ENCODE results near the gene GPR87. TPM values are rescaled to one million over a fixed set of nuclear protein-coding genes. Genes with fewer than 3 reads are reported as not detected.
A peak's percentile ranks its signal among the peaks of the same experiment; 100 is the strongest.

The GPR87 gene
- polyA plus RNA-seq, 1 donor (not counting 4 experiments of a cell fraction or from before 2014, with no cell fraction given) = 109 TPM

GRCh38 chr3:151307583-151308488, 8.8 kb downstream of the GPR87 start:
- peak overlapping the region in 1 of 3 experiments; percentile 10 for H3K4me3 ChIP-seq (ENCODE audit: control insufficient read depth in 2 of 3, extremely low read depth in 1 of 3, insufficient read depth in 2 of 3, low read depth in 1 of 3, low read length in 3 of 3)
- peak overlapping the region; percentile 59 for H3K9ac ChIP-seq (ENCODE audit: control insufficient read depth, extremely low read depth, insufficient read depth, low read length)
- H3K27ac ChIP-seq (ENCODE audit: control insufficient read depth, insufficient read depth, low read length) = peak overlapping the region; percentile 98
- no peak overlapping the region for H2AFZ ChIP-seq (ENCODE audit: control insufficient read depth, low read length)
- peaks cover 80% of the 10 kb centered on the region for H3K79me2 ChIP-seq (ENCODE audit: control insufficient read depth, insufficient read depth, low read length)
- FAIRE-seq = peak; percentile 32
- H3K9me3 ChIP-seq (ENCODE audit: control insufficient read depth, low read depth, low read length) = no peaks in the 10 kb centered on the region
- peaks cover 8 to 16% of the 10 kb centered on the region in 2 experiments for H3K36me3 ChIP-seq (ENCODE audit: control insufficient read depth in 2 of 2, extremely low read depth in 1 of 2, insufficient read depth in 2 of 2, low read length in 2 of 2)
- H3K27me3 ChIP-seq (ENCODE audit: control insufficient read depth, extremely low read depth, insufficient read depth, low read length) = no peaks in the 10 kb centered on the region
- H4K20me1 ChIP-seq (ENCODE audit: control insufficient read depth, extremely low read depth, insufficient read depth, low read length) = peaks cover under 1% of the 10 kb centered on the region
- dilution Hi-C loops (cut with MboI; ENCODE audit: extremely low pct_ligation_motif_present, low sequenced_read_pairs) = no loop called here
- no peak for DNase-seq (ENCODE audit: low read depth, low spot score)
- TF ChIP-seq, protein P1, sequence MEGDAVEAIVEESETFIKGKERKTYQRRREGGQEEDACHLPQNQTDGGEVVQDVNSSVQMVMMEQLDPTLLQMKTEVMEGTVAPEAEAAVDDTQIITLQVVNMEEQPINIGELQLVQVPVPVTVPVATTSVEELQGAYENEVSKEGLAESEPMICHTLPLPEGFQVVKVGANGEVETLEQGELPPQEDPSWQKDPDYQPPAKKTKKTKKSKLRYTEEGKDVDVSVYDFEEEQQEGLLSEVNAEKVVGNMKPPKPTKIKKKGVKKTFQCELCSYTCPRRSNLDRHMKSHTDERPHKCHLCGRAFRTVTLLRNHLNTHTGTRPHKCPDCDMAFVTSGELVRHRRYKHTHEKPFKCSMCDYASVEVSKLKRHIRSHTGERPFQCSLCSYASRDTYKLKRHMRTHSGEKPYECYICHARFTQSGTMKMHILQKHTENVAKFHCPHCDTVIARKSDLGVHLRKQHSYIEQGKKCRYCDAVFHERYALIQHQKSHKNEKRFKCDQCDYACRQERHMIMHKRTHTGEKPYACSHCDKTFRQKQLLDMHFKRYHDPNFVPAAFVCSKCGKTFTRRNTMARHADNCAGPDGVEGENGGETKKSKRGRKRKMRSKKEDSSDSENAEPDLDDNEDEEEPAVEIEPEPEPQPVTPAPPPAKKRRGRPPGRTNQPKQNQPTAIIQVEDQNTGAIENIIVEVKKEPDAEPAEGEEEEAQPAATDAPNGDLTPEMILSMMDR (optimal IDR thresholded peaks at IDR 0.05 in 1 of 3, IDR thresholded peaks at IDR 0.05 in 1 of 3, conservative IDR thresholded peaks at IDR 0.05 in 1 of 3; ENCODE audit: extremely low read depth in 1 of 3, insufficient read depth in 2 of 3, low read length in 3 of 3) = no peak
- no peak for TF ChIP-seq EZH2 (IDR thresholded peaks at IDR 0.05; ENCODE audit: low read length)
- H3K4me1 ChIP-seq (ENCODE audit: control insufficient read depth, extremely low read depth, insufficient read depth, low read length) = peaks cover 78% of the 10 kb centered on the region
- H3K4me2 ChIP-seq (ENCODE audit: control insufficient read depth, extremely low read depth, insufficient read depth, low read depth, low read length) = peak overlapping the region; percentile 93
- H3K9me1 ChIP-seq (ENCODE audit: control insufficient read depth, extremely low read depth, insufficient read depth, low read length) = no peaks in the 10 kb centered on the region

- peaks cover 78% of the 10 kb centered on the region for H3K79me2 ChIP-seq (ENCODE audit: control insufficient read depth, insufficient read depth, low read length)
- H3K27me3 ChIP-seq (ENCODE audit: control insufficient read depth, extremely low read depth, insufficient read depth, low read length) = no peaks in the 10 kb centered on the region
- H4K20me1 ChIP-seq (ENCODE audit: control insufficient read depth, extremely low read depth, insufficient read depth, low read length) = no peaks in the 10 kb centered on the region
- peaks cover 80% of the 10 kb centered on the region for H3K4me1 ChIP-seq (ENCODE audit: control insufficient read depth, extremely low read depth, insufficient read depth, low read length)
- FAIRE-seq (peak; percentile 66), DNase-seq (ENCODE audit: low read depth, low spot score) (no peak)
- peak overlapping the region; percentile 98 for H3K27ac ChIP-seq (ENCODE audit: control insufficient read depth, insufficient read depth, low read length)
- H3K4me3 ChIP-seq (ENCODE audit: control insufficient read depth in 2 of 3, extremely low read depth in 1 of 3, insufficient read depth in 2 of 3, low read depth in 1 of 3, low read length in 3 of 3) = no peak overlapping the region
- peak overlapping the region; percentile 93 for H3K4me2 ChIP-seq (ENCODE audit: control insufficient read depth, extremely low read depth, insufficient read depth, low read depth, low read length)
- no peaks in the 10 kb centered on the region for H3K9me1 ChIP-seq (ENCODE audit: control insufficient read depth, extremely low read depth, insufficient read depth, low read length)
- dilution Hi-C loops (cut with MboI; ENCODE audit: extremely low pct_ligation_motif_present, low sequenced_read_pairs) = no loop called here
- H3K9ac ChIP-seq (ENCODE audit: control insufficient read depth, extremely low read depth, insufficient read depth, low read length) = peak overlapping the region; percentile 59
- TF ChIP-seq EZH2 (IDR thresholded peaks at IDR 0.05; ENCODE audit: low read length) = no peak
- TF ChIP-seq, protein P1 (optimal IDR thresholded peaks at IDR 0.05 in 1 of 3, IDR thresholded peaks at IDR 0.05 in 1 of 3, conservative IDR thresholded peaks at IDR 0.05 in 1 of 3; ENCODE audit: extremely low read depth in 1 of 3, insufficient read depth in 2 of 3, low read length in 3 of 3) = no peak
- H3K9me3 ChIP-seq (ENCODE audit: control insufficient read depth, low read depth, low read length) = no peaks in the 10 kb centered on the region
- H2AFZ ChIP-seq (ENCODE audit: control insufficient read depth, low read length) = no peak overlapping the region
- peaks cover 8 to 16% of the 10 kb centered on the region in 2 experiments for H3K36me3 ChIP-seq (ENCODE audit: control insufficient read depth in 2 of 2, extremely low read depth in 1 of 2, insufficient read depth in 2 of 2, low read length in 2 of 2)
These were observed 9.5 kb downstream of the GPR87 start for GRCh38 chr3:151307131-151307530.

Data from keratinocyte (primary cell).